SK-N-MC (cell line): ENCODE results near the gene SPART.

Experiments used
- EZH2 ChIP-seq: fragments of 200-600 bp; sonication (generic); IDR thresholded peaks from one replicate; pipeline ENCODE4 v1.6.1; 2017; ENCODE audit warnings: antibody characterized with exemption
- FOXP2 ChIP-seq: optimal IDR thresholded peaks from 2 replicates; pipeline ENCODE3; 2011; ENCODE audit warnings: mild to moderate bottlenecking, moderate library complexity; ENCODE audit not compliant: insufficient read depth; ENCODE audit errors: extremely low read length, control extremely low read depth

DNA sequence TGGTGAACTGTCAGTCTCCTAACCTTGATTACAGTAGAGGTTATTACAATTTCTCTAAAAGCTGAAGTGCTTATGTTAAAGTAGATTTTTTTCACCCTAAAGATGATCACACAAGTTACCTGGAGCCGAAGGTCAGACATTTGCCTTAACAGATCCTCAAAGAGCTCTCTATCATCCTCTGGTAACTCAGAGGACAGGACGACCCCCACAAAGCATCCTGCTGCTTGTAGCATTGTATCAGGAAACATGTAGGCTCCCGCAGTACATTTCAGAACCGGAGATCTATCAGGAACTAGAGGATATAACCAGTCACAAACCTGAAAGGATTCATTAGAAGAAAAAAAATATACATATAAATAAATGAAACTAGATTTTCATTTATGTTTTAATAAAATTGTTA, 14.9 kb downstream of the SPART start:
- no peak for TF ChIP-seq FOXP2
- no peak for TF ChIP-seq EZH2
